HG02870 (cell line): ENCODE results near the gene KRTAP10-8.
"Not testable (repeated sequence)": the region's sequence is repeated elsewhere in the genome, so short reads cannot be mapped to it uniquely, and the experiment has no call there.

ENCODE experiments used
- ATAC-seq: cut with Tn5 transposase; IDR thresholded peaks from one replicate; pipeline ENCODE4 v1.9.1; 2021; ENCODE audit warnings: mild to moderate bottlenecking, moderate library complexity; ENCODE audit not compliant: unreplicated experiment

Gene KRTAP10-8

DNA sequence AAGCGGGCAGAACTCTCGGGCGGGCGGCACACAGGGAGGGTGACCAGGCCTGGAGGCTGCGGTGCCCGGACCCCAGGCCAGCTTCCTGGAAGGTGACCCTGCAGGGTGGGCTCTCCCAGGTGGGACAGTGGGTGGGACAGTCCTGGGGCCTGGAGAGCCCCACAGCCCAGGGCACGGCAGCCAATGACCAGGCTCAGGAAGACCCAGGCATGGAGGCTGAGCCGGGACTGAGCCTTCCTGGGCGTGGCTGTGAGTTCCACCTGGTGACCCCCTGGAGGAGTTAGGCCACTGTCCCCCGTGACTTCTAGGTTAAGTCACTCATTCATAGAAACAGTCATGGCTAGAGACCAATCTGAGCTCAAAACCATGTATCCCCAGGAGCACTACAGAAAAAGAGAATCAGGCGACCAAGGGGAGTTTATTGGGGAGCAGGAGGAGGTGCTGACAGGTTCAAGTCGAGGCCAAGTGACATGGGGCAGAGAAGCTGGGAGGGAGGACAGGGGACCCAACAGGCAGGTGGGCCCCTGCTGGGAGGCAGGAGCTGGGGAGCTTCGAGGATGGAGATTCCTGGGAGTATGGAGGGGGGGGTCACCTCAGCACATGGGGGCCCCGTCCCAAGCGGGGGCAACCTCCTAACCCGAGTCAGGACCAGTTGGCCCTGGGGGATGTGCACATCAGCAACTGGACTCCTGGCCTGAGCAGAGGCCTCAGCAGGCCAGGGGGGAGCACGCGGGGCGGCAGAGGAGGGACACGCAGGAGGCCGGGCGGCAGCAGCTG, 32.6 kb upstream of the KRTAP10-8 start:
- ATAC-seq: no peak

DNA sequence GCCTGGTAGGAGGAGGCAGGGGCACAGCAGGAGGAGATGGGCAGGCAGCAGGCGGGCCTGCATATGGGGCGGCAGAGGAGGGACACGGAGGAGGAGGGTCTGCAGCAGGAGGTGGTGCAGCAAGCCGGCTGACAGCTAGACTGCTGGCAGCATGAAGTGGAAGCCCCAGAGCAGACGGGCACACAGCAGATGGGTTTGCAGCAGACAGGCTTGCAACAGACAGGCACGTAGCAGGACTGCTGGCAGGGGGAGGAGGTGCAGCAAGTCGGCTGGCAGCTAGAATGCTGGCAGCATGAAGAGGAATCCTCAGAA, 32.1 kb upstream of the KRTAP10-8 start:
- no peak for ATAC-seq

GRCh38 chr21:44580231-44580821, 31.6 kb upstream of the KRTAP10-8 start, which contains the start of gene KRTAP10-5:
KRTAP10-5 (minus strand) TSS chr21:44580604; CDS start chr21:44580578, 26 bp downstream.
- ATAC-seq: not testable (repeated sequence)

DNA sequence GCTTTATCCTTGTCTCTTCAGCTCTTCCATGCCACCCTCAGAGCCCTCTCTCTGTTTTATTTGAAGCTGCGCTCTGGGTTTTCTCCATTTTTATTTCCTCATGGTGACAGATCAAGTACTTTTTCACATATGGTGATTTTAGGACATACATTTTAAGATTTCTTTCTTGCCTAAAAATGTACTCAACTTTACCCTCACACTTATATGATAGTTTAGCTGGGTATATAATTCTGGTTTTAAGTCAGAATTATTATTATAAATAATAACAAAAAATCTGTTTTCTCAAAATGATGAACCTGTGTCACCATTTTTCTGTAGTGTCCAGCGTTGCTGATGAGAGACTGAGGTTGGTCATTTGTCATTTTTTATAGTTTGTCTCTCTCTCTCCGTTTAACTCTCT, 30.7 kb upstream of the KRTAP10-8 start:
- ATAC-seq: no peak

DNA sequence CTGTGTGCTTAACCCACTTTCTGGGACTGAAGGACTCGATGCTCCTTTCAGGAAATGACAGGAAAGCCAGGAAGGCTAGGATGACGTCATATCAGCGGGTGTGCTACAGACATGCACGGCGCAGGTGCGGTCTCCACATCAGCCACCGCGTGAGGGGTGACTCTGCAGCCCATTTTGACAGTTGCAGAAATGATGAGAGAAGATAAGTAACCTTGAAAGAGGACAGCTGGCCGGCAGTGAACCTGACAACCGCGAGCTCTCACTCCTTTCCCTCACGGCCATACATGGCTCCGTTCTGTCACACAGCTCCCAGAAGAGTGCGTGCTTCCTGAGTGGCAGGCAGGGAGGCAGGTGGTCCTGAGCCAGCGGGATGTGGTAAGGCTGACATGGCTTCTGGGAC, 29.8 kb upstream of the KRTAP10-8 start:
- ATAC-seq: no peak

DNA sequence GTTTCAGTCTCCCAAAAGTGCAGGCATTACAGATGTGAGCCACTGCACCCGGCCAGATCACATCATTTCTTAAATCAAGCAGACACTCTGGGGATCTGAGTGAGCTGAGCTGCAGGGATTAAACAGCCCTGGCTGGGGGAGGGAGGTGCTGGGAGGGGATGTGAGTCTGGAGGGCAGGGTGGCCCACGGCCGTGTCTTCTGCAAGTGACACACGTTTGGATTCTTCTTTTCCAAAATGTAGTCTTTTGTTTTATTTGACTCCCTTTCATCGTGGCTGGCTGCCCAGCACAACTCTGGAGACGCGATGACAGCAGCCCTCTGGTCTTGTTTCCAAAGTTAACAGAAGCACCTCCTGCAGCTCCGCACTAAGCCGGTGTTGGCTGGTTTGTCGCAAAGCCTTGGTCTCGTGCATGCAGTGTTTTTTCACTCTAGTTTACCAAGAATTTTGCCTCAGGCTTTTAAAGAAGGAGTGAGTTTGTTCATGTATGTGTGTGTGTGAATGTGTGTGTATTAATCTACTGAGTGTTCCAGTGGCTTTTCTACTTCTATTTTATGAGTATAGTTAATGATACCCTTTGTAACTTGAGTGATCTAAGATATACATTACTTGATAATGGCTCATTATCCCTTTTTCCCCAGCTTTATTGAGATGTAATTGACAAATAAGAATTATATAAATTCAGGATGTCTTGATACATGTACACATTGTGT, 28.6 kb upstream of the KRTAP10-8 start:
- ATAC-seq: no peak

GRCh38 chr21:44583800-44584147, 28.1 kb upstream of the KRTAP10-8 start:
- no peak for ATAC-seq

DNA sequence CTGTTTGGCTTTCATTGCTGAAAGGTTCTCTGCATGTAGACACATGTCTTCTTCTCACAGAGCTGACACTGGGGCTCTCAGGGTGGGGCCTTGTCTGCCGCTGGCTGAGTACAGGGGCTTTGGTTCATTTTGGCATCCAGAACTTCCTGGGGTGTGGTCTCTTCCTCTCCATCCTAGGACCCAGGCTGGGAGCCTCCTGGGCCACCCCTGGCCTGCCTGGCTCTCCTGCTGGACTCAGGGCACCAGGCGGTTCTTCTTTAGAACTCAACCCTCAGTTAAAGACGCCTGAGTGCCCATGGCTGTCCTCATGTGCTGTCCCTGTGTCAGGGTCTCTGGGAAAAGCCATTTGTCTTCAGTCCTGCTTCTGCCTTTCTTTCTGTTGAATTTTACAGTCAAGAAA, 26.0 kb upstream of the KRTAP10-8 start:
- ATAC-seq: no peak

- ATAC-seq: no peak
Measured at GRCh38 chr21:44589094-44589493, 22.8 kb upstream of the KRTAP10-8 start.

DNA sequence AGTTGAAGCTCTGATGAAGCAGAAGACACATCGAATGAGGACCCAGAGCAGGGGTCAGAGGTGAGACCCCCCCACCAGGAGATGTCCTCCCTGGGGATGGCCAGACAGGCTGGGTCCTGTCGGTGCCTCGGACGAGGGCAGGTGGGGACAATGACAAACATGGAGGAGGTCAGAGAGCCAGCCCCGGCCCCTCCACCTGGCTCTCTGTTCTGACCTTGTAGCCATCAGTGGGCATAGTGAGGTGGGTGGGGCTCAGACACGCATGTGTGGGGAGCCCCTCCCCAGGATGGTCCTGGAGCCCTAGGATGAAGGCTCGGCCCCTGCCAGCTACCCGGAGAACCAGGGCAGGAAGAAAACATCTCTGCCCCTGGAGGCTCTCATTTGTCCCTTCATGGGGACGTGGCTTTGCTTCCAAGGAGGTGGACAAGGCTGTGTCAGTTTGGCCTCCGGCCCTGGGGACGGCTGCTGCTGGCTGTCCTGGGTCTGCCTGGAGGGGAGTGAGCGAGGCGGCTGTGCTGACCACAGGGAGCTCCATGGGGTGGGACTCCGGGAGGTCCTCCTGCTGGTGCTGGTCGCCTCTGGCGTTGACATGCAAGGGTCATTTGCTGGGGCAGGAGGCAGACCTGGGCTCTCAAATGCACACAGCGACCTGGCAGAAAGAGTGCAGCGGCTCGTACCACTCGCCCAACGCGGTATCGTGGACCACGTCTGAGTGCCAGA, 22.1 kb upstream of the KRTAP10-8 start:
- ATAC-seq: no peak

DNA sequence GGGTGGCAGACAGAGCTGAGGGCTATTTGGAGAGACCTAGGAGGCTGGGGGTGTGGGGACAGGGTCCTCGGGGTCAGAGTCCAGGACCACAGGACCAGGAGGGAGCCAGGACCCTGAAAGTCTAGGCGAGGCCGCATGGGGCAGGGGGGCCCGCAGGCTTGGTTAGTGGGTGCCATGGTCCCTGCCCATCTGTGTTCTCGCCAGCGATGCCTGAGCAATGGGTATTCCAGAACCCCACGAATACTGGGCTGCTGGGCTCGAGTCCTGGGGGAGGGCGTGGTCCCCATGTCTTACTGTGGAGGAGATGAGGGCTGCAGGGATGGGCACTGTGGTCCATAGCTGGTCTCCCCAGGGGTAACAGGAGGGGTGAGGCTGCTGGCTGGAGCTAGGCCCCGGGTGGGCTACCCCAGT, 21.6 kb upstream of the KRTAP10-8 start:
- ATAC-seq: no peak

DNA sequence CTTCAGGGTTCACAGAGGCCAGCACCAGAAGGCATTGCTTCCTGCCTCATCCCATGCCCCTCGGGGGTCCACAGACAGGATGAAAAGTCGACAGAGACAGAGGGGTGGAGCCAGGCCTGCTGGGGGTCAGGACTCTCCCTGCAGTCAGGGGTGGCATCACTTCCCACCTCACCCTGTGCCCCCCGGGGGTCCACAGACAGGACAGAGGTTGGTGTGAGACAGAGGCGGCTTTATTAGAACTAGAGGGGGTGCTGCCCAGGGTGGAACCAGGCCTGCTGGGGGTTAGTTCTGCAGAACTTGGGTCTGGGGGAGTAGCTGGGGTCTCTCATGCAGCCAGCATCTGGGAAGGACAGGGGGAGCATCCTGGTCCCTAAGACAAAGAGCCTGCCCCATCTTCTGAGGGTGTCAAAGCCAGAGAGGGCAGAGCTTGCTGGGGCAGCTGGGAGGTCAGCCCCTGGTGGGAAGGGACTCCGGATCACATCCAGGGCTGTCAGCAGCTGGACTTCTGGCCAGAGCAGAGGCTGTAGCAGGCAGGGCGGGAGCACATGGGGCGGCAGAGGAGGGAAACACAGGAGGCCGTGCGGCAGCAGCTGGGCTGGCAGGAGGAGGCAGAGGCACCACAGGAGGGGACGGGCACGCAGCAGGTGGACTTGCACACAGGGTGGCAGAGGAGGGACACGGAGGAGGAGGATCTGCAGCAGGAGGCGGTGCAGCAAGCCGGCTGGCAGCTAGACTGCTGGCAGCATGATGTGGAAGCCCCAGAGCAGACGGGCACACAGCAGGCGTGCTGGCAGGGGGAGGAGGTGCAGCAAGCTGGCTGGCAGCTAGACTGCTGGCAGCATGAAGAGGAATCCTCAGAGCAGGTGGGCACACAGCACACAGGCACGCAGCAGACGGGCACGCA, 20.7 kb upstream of the KRTAP10-8 start:
- ATAC-seq: not testable (repeated sequence)

GRCh38 chr21:44591801-44592130, 20.1 kb upstream of the KRTAP10-8 start:
- ATAC-seq: not testable (repeated sequence)

GRCh38 chr21:44592446-44593311, 19.2 kb upstream of the KRTAP10-8 start, which contains the start of gene KRTAP10-6:
KRTAP10-6 (minus strand) TSS chr21:44592505; CDS start chr21:44592484, 21 bp downstream.
- no peak for ATAC-seq

DNA sequence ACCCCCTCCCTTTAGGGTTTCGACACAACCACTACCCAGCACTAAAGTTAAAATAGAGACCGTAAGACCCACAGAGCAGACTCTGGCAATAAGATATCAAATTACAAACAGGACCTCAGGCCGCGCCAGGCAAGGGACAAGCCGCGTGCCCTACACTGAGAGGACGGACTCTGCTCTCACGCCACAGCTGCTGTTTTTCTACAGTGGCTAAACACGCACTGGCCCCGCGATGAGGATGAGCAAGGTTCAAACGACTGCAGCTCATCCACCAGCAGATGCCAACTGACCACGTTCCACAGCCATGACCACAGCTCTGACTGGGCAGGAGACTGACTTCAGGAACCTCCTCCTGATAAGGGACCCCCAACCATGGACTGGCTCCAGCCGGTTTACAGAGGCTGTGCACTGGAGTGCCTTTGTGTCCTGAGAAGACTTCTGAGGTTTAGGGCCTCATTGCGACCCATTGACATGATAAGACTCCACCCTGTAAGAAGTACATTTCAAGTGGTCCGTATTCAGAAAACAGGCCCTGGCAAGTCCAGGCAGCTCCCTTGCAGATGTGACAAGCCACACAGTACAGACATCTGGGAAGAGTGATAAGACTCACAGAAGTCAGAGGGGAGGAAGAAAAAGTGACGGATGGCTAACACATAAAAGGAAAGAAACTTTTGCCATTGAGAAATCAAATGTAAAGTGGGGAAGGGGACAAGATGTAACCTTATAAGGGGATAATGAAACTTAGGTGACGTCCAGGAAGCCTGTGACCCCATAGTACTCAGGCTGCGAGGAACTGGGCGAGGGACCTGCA, 18.1 kb upstream of the KRTAP10-8 start:
- no peak for ATAC-seq

DNA sequence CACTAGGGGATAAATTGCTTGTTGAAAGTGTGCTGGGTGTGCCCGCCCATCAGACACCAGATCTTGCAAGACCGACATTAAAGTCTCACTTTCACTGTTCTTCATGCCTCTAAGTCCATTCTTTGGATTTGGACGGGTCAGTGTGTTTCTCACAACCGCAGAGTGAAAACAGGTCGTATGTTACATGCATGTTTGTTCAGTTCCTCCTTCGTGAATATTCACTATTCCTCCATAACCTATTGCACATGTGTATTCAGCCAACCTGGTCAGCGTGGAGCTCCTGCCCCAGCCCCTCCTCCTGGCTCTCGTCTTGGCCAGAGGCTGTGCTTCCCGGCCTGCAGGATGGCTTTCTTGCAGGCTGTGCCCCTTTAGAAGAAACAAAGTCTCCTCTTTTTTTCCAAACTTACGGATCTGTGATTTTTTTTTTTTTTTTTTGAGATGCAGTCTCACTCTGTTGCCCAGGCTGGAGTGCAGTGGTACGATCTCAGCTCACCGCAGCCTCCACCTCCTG, 17.4 kb upstream of the KRTAP10-8 start:
- no peak for ATAC-seq

DNA sequence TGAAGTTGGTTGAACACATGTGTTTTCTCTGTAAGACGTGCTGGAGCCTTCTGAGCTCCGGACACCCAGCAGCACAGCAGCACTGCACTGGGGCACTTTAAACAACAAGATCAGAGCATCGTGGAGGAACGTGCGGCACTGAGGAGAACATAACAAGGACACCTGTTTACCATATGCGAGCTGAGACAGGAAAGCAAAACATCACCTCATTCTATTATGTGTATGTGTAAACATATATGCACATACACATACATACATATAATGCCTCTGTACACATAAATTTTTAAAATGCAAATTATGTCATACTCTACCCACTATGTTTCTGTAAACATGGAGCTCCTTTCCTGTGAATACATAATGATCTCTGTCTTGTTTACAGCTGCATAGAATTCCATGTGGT, 16.4 kb upstream of the KRTAP10-8 start:
- ATAC-seq: no peak

- ATAC-seq: no peak
Measured at GRCh38 chr21:44596068-44596725, 15.7 kb upstream of the KRTAP10-8 start.
